GM18861 (cell line): ENCODE results near the gene IRAK2.
"Not testable (repeated sequence)": the region's sequence is repeated elsewhere in the genome, so short reads cannot be mapped to it uniquely, and the experiment has no call there.

ENCODE experiments used
- ATAC-seq: cut with Tn5 transposase; IDR thresholded peaks from one replicate; pipeline ENCODE4 v1.9.1; 2021; ENCODE audit not compliant: unreplicated experiment

IRAK2 gene

DNA sequence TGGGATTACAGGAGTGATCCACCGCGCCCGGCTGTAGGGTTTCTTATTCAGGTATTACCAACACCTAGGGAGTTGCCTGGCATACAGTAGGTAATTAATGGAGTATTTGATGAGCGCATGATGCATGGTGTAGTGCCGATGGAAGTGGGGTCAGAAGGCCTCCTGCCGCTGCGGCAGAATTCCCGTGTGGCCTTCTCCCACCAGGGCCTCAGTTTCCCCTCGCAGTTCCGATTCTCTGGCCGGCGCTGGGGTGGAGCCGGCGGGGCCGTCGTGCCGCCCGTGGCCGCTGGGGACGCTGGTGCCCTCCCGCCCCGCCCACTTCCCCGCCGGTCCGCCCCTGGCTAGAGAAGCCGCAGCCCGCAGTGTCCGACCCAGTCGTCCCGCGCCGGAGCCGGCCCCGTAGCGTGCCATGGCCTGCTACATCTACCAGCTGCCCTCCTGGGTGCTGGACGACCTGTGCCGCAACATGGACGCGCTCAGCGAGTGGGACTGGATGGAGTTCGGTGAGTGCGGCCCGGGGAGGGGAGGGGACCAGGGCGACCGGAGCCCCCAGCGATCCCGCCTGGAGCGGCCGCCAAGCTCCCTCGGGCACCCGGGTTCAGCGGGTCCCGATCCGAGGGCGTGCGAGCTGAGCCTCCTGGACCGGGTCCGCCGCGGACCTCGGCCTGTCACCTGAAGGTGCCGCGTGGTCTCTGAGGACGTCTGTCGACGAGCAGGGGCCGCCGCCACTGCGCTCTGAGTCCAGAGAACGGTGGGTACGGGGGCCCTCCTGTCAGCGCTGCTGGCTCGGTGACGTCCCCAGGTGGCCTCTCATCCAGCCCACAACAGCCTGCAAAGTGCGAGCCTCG, at the start of gene IRAK2:
TSS of gene IRAK2 (plus strand) at position 374 of the 848 bp plus-strand sequence. CDS start at position 410, 36 bp downstream.
- ATAC-seq = peak; percentile 44

GRCh38 chr3:10115326-10116137, 49.2 kb upstream of the IRAK2 start, which contains the start of gene BRK1:
Gene BRK1, plus strand, starts transcription at chr3:10115675. Its CDS starts 27 bp downstream, at chr3:10115702.
- ATAC-seq = peak; percentile 92

- no peak for ATAC-seq
These were observed 48.6 kb upstream of the IRAK2 start for GRCh38 chr3:10116138-10116460.

DNA sequence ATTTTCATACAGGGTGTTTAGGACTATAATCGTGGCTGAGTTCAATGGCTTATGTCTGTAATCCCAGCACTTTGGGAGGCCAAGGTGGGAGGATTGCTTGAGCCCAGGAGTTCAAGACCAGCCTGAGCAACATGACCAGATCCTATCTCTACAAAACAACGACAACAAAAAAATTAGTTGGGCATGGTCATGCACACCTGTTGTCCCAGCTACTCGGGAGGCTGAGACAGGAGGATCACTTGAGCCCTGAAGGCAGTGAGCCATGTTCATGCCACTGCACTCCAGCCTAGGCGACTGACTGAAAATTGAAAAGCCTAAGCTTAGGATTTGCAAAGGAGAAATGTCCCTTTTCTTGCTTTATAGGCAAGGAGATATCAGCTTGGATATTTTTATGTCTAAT, 47.8 kb upstream of the IRAK2 start:
- ATAC-seq = no peak

DNA sequence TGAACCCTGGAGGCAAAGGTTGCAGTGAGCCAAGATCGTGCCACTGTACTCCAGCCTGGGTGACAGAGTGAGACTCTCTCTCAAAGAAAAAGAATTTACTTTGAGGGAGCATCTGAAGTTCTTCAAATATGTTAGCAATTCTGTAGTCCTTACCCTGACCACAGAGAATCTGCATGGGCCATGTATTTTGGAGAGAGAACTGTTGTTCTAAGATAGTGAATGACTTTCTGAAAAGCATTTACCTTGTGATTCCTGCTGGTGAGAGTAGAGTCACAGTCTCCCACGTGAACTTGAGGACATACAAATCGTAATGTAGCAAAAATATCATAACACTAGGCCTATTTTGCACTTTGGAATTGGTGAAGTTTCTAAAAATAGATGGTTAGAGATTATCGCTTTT, 45.3 kb upstream of the IRAK2 start:
- ATAC-seq = no peak

DNA sequence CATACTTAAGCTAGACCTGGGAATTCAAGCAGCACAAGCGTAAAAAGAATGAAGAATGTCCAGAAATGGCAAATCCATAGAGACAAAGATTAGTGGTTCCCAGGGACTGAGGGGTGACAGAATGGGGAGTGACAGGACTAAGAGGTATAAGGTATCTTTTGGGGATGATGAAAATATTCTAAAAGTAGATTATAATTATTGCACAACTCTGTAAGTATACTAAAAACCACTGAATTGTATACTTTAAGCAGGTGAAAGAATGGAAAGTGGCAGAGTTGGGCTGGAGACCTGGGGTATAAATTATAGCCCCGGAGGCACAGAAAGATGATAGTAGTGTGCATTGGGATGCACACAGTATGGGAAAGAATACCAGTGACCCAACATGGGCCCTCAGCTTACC, 43.7 kb upstream of the IRAK2 start:
- no peak for ATAC-seq

DNA sequence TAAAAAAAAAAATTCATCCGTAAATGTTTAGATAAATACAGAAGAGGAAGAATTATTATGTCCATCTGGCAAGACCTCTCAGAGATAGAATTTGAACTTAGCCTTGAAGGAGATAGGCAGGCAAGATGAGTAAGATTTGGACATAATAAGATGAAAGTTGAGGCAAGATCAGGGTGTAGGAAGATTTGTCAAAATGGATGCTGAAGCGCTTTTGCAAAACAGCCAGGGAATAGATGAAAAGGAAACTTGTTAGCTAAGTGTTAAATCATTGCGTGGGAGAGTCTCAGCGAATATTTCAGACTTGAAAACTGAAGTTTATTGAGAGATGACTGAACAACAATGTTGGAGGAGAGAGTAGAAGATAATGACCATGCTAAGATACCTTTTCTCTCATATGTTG, 42.0 kb upstream of the IRAK2 start:
- ATAC-seq = no peak

DNA sequence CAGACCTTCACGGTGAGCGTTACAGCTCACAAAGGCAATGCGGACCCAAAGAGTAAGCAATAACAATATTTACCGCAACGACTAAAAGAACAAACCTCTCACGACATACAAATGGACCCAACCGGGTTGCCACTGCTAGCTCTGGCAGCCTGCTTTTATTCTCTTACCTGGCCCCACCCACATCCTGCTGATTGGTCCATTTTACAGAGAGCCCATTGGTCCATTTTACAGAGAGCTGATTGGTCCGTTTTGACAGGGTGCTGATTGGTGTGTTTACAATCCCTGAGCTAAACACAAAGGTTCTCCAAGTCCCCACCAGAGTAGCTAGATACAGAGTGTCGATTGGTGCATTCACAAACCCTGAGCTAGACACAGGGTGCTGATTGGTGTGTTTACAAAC, 28.8 kb upstream of the IRAK2 start:
- not testable (repeated sequence) for ATAC-seq

DNA sequence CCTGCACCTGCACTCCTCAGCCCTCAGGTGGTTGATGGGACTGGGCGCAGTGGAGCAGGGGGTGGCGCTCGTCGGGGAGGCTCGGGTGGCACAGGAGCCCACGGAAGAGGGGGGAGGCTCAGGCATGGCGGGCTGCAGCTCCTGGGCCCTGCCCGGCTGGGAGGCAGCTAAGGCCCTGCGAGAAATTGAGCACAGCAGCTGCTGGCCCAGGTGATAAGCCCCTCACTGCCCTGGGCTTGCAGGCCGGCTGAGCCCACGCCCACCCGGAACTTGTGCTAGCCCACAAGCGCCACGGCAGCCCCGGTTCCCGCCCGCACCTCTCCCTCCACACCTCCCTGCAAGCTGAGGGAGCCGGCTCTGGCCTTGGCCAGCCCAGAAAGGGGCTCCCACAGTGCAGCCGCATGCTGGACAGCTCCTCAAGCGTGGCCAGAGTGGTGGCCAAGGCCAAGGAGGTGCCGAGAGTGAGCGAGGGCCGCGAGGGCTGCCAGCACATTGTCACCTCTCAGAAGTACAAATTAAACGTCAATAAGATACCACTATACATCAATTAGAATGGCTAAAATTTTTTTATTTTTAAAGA, 28.2 kb upstream of the IRAK2 start:
- ATAC-seq = no peak

GRCh38 chr3:10137178-10137577, 27.5 kb upstream of the IRAK2 start:
- no peak for ATAC-seq

- ATAC-seq = no peak
These were observed 23.6 kb upstream of the IRAK2 start for GRCh38 chr3:10140996-10141546.

DNA sequence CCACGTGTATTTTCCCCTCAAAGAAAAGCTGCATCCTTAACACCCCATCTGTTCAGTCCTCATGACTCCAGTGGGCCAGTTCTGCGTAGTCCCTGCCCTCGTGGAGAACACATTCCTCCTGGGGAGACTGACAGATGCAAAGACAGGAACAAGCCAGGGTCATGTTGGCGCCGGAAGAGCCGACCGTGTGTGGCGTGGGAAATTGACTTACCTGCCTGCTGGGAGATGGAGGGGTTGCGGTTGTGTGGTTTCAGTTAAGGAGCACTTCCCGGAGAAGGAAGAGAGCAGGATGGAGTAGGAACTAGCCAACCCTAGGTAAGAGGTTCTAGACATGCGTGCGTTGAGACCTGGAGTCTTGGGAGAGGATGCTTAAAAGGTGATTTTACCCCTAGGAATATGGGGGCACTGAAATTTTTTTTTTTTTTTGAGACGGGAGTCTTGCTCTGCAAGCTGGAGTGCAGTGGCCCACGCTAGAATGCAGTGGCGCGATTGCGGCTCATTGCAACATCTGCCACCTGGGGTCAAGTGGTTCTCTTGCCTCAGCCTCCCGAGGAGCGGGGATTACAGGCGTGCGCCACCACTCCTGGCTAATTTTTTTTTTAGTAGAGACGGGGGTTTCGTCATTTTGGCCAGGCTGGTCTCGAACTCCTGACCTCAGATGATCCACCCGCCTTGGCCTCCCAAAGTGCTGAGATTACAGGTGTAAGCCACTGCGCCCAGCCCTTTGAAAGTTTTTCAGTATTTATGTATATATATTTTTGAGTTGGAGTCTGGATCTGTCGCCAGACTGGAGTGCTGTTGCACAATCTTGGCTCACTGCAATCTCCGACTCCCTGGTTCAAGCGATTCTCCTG, 21.8 kb upstream of the IRAK2 start:
- ATAC-seq = no peak

- ATAC-seq = no peak
These were observed 19.0 kb upstream of the IRAK2 start for GRCh38 chr3:10145685-10146084.

DNA sequence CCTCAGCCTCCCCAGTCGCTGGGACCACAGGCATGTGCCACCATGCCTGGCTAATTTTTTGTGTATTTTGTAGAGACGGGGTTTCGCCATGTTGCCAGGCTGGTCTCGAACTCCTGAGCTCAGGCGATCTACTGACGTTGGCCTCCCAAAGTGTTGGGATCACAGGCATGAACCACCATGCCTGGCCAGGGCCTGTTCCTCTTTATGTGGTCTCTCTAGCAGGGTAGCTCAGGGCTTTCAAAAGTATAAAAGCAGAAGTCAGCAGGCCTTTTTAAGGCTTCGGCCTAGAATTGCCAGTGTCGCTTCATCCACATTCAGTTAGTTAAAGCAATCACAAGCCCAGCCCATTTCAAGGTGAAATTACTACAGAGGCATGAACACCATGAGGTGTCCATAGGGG, 15.5 kb upstream of the IRAK2 start:
- no peak for ATAC-seq

GRCh38 chr3:10150987-10151386, 13.7 kb upstream of the IRAK2 start:
- ATAC-seq = no peak

GRCh38 chr3:10154335-10155122, 10.2 kb upstream of the IRAK2 start:
- no peak for ATAC-seq

DNA sequence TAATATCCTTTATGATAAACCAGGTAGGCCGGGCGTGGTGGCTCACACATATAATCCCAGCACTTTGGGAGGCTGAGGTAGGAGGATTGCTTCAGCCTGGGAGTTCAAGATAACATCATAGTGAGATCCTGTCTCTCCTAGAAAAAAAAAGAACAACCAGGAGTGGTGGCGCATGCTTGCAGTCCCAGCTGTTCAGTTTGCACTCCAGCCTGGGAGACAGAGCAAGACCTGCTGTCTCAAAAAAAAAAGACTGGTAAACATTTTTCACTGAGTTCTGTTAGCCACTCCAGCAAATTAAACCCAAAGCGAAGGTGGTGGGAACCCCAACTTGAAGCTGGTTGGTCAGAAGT, 9.6 kb upstream of the IRAK2 start:
- ATAC-seq = no peak

GRCh38 chr3:10155658-10156057, 9.1 kb upstream of the IRAK2 start:
- ATAC-seq = no peak

DNA sequence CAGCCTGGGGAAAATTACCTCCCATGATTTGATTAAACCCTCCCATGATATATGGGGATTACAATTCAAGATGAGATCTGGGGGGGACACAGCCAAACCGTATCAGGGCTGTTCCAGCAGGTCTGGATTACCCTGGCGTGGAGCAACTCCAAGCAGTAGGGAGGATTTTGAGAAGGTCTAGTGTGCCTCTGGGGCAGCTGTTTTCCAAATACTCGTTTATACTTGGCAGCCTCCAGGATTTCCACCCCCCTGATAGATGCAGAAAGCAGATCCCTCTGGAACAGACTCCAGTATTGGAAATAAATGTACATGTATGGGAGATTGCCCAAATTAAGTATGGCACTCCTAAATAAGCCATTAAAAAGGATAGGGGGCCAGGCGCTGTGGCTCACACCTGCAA, 7.7 kb upstream of the IRAK2 start:
- ATAC-seq = no peak

DNA sequence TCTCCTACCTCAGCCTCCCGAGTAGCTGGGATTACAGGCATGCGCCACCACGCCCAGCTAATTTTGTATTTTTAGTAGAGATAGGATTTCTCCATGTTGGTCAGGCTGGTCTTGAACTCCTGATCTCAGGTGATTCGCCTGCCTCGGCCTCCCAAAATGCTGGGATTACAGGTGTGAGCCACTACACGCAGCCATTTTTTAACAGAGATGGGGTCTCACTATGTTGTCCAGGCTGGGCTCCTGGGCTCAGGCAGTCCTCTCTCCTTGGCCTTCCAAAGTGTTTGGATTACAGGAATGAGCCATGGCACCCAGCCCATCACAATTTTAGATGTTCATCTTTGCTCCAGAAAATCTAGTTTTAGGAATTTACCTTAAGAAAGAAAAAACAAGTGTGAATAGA, 6.2 kb upstream of the IRAK2 start:
- ATAC-seq = not testable (repeated sequence)
